HEK293 (cell line): ENCODE data around the gene IL15RA.

Source experiments
- CTCF ChIA-PET: fragments of 350-600 bp; formaldehyde crosslinking; extraction: SDS; loops from one replicate; lab custom pipeline; 2021; ENCODE audit warnings: antibody characterized with exemption; lab: Yijun Ruan, JAX
- POLR2A ChIA-PET: fragments of 300-600 bp; formaldehyde crosslinking; extraction: SDS; loops from one replicate; lab custom pipeline; 2020; ENCODE audit warnings: antibody characterized with exemption, inconsistent platforms; lab: Yijun Ruan, JAX
- H3K27ac ChIP-seq: fragments of 200-500 bp; sonication (Bioruptor generic); 2 replicates; pipeline ENCODE4 v1.5.1; 2014; ENCODE audit warnings: low read depth, low read length, control low read depth, inconsistent platforms; ENCODE audit errors: extremely low read depth
- H3K36me3 ChIP-seq, 2 experiments: fragments of 200-500 bp in 1 of 2; sonication (Bioruptor generic) in 1 of 2; 1 replicate in 1 of 2; 2 replicates in 1 of 2; pipeline ENCODE4 v1.5.1; 2014 to 2017; ENCODE audit warnings: inconsistent platforms in 2 of 2, low read length in 2 of 2; ENCODE audit not compliant: control insufficient read depth in 2 of 2, insufficient read depth in 1 of 2
- H3K4me1 ChIP-seq: fragments of 200-500 bp; sonication (Bioruptor generic); 2 replicates; pipeline ENCODE4 v1.5.1; 2014; ENCODE audit warnings: mild to moderate bottlenecking, low read length, inconsistent platforms; ENCODE audit not compliant: control insufficient read depth, insufficient read depth
- H3K4me3 ChIP-seq: 2 replicates; pipeline ENCODE4 v1.5.1; 2011; ENCODE audit warnings: low read depth, mild to moderate bottlenecking, control low read depth, low read length, moderate library complexity
- H3K9me3 ChIP-seq: fragments of 200-500 bp; sonication (Bioruptor generic); 2 replicates; pipeline ENCODE4 v1.5.1; 2014; ENCODE audit warnings: low read depth, low read length, inconsistent platforms; ENCODE audit not compliant: control insufficient read depth, insufficient read depth
- EGR2 ChIP-seq: fragments of 450-650 bp; formaldehyde crosslinking; IDR thresholded peaks from 2 replicates; pipeline ENCODE4 v1.5.1; 2016; ENCODE audit warnings: low read depth, missing biosample characterization, missing genetic modification characterization
- ELK4 ChIP-seq: IDR thresholded peaks from 2 replicates; pipeline ENCODE4 v1.6.1; 2011; ENCODE audit warnings: mild to moderate bottlenecking, low read depth, low read length, borderline replicate concordance
- SP2 ChIP-seq: fragments of 450-650 bp; formaldehyde crosslinking; IDR thresholded peaks from 2 replicates; pipeline ENCODE4 v1.5.1; 2016; ENCODE audit warnings: missing biosample characterization, missing genetic modification characterization
- TCF7L2 ChIP-seq: IDR thresholded peaks from 2 replicates; pipeline ENCODE4 v1.6.1; 2011; ENCODE audit warnings: low read depth, mild to moderate bottlenecking, inconsistent platforms, low read length, moderate library complexity, borderline replicate concordance
- ZBTB7A ChIP-seq: fragments of 450-650 bp; formaldehyde crosslinking; IDR thresholded peaks from 2 replicates; pipeline ENCODE4 v1.5.1; 2016; ENCODE audit warnings: low read depth, missing biosample characterization, missing genetic modification characterization
- ZFP69B ChIP-seq: fragments of 450-650 bp; formaldehyde crosslinking; IDR thresholded peaks from 2 replicates; pipeline ENCODE4 v1.5.1; 2016; ENCODE audit warnings: missing biosample characterization, missing genetic modification characterization
- ZNF121 ChIP-seq: fragments of 450-650 bp; formaldehyde crosslinking; IDR thresholded peaks from 2 replicates; pipeline ENCODE4 v1.5.1; 2016; ENCODE audit warnings: missing biosample characterization, missing genetic modification characterization
- ZNF140 ChIP-seq: fragments of 450-650 bp; formaldehyde crosslinking; IDR thresholded peaks from 2 replicates; pipeline ENCODE4 v1.5.1; 2016; ENCODE audit warnings: missing biosample characterization, missing genetic modification characterization
- ZNF335 ChIP-seq: fragments of 450-650 bp; formaldehyde crosslinking; conservative IDR thresholded peaks from 2 replicates; pipeline ENCODE4 v1.5.1; 2016; ENCODE audit warnings: missing biosample characterization, missing genetic modification characterization
- ZNF394 ChIP-seq: fragments of 450-650 bp; formaldehyde crosslinking; IDR thresholded peaks from 2 replicates; pipeline ENCODE4 v1.5.1; 2016; ENCODE audit warnings: missing biosample characterization, missing genetic modification characterization, mild to moderate bottlenecking, moderate library complexity, borderline replicate concordance
- ZNF416 ChIP-seq: fragments of 450-650 bp; formaldehyde crosslinking; IDR thresholded peaks from 2 replicates; pipeline ENCODE4 v1.5.1; 2016; ENCODE audit warnings: missing biosample characterization, missing genetic modification characterization
- ZNF514 ChIP-seq: fragments of 450-650 bp; formaldehyde crosslinking; IDR thresholded peaks from 2 replicates; pipeline ENCODE4 v1.5.1; 2016; ENCODE audit warnings: missing biosample characterization, missing genetic modification characterization
- ZNF549 ChIP-seq: fragments of 450-650 bp; IDR thresholded peaks from 2 replicates; pipeline ENCODE4 v1.5.1; 2018; ENCODE audit warnings: missing biosample characterization, missing genetic modification characterization, mild to moderate bottlenecking, inconsistent platforms, moderate library complexity
- ZNF624 ChIP-seq: fragments of 450-650 bp; formaldehyde crosslinking; IDR thresholded peaks from 2 replicates; pipeline ENCODE4 v1.5.1; 2017; ENCODE audit warnings: missing biosample characterization, missing genetic modification characterization
- TF ChIP-seq, protein P1 (sequence below): fragments of 450-650 bp; IDR thresholded peaks from 2 replicates; pipeline ENCODE4 v1.5.1; 2018; ENCODE audit warnings: missing biosample characterization, mild to moderate bottlenecking, missing genetic modification characterization
- TF ChIP-seq, protein P2 (sequence below): fragments of 450-650 bp; formaldehyde crosslinking; IDR thresholded peaks from 2 replicates; pipeline ENCODE4 v1.5.1; 2016; ENCODE audit warnings: missing biosample characterization, missing genetic modification characterization

IL15RA gene

GRCh38 chr10:5945561-5946418 lies 31.6 kb downstream of the IL15RA start:
- Histone ChIP-seq H3K4me3 (no peak overlapping the region), H3K36me3 (no peaks in the 10 kb centered on the region), H3K27ac (no peak overlapping the region), H3K9me3 (no peaks in the 10 kb centered on the region), H3K4me1 (no peaks in the 10 kb centered on the region)
- ChIA-PET CTCF (no interaction called here), POLR2A (no interaction called here)
- TF ChIP-seq ZNF549 (no peak), ELK4 (no peak), ZNF624 (tag by site-specific recombination) (no peak)
- TF ChIP-seq, protein P1, sequence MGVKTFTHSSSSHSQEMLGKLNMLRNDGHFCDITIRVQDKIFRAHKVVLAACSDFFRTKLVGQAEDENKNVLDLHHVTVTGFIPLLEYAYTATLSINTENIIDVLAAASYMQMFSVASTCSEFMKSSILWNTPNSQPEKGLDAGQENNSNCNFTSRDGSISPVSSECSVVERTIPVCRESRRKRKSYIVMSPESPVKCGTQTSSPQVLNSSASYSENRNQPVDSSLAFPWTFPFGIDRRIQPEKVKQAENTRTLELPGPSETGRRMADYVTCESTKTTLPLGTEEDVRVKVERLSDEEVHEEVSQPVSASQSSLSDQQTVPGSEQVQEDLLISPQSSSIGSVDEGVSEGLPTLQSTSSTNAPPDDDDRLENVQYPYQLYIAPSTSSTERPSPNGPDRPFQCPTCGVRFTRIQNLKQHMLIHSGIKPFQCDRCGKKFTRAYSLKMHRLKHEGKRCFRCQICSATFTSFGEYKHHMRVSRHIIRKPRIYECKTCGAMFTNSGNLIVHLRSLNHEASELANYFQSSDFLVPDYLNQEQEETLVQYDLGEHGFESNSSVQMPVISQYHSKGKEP (tag by site-specific recombination) = no peak

GRCh38 chr10:5945190-5945509 lies 32.2 kb downstream of the IL15RA start:
- H3K4me1 ChIP-seq = no peaks in the 10 kb centered on the region
- H3K36me3 ChIP-seq = no peaks in the 10 kb centered on the region
- no peak overlapping the region for H3K4me3 ChIP-seq
- no peak for TF ChIP-seq ZNF140
- no peak for TF ChIP-seq ZNF121 (tag by site-specific recombination)
- no peak for TF ChIP-seq TCF7L2
- no peak for TF ChIP-seq EGR2 (tag by site-specific recombination)
- TF ChIP-seq ZNF549 = no peak
- TF ChIP-seq ZNF335 (tag by site-specific recombination) = no peak
- no peak for TF ChIP-seq ZNF416 (tag by site-specific recombination)
- H3K27ac ChIP-seq = no peak overlapping the region
- ChIA-PET POLR2A (no interaction called here), CTCF (no interaction called here)
- no peaks in the 10 kb centered on the region for H3K9me3 ChIP-seq

- Histone ChIP-seq H3K4me3 (no peak overlapping the region), H3K4me1 (no peaks in the 10 kb centered on the region), H3K9me3 (no peaks in the 10 kb centered on the region)
- CTCF ChIA-PET = interaction anchor here (0.6 kb wide), 1 partner anchor 786 kb away, joined by 3 read pairs; no protein-coding TSS in a partner anchor
- TF ChIP-seq, protein P2, sequence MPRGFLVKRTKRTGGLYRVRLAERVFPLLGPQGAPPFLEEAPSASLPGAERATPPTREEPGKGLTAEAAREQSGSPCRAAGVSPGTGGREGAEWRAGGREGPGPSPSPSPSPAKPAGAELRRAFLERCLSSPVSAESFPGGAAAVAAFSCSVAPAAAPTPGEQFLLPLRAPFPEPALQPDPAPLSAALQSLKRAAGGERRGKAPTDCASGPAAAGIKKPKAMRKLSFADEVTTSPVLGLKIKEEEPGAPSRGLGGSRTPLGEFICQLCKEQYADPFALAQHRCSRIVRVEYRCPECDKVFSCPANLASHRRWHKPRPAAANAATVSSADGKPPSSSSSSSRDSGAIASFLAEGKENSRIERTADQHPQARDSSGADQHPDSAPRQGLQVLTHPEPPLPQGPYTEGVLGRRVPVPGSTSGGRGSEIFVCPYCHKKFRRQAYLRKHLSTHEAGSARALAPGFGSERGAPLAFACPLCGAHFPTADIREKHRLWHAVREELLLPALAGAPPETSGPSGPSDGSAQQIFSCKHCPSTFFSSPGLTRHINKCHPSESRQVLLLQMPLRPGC (tag by site-specific recombination) = no peak
- TF ChIP-seq ZNF394 = peak; percentile 31; the same call in 1 of the 2 replicates
- TF ChIP-seq ZBTB7A = no peak
- TF ChIP-seq ZNF514 (tag by site-specific recombination) = no peak
- TF ChIP-seq SP2 (tag by site-specific recombination) = peak; percentile 47
- 0 out of 2 replicates have a peak, but pooled peaks have one; percentile 35 for TF ChIP-seq ZNF335 (tag by site-specific recombination)
- 0 out of 2 replicates have a peak, but pooled peaks have one; percentile 47 for TF ChIP-seq ZFP69B (tag by site-specific recombination)
- TF ChIP-seq, all 188 proteins: peak for 4
- Histone ChIP-seq H3K27ac (no peak overlapping the region), H3K36me3 (no peaks in the 10 kb centered on the region)
- POLR2A ChIA-PET = no interaction called here
These were observed 32.8 kb downstream of the IL15RA start for GRCh38 chr10:5944389-5945189.
